Measurements from ENCODE around the gene PGM5.
A peak's percentile ranks its signal among the peaks of the same experiment; 100 is the strongest.
"Not testable (repeated sequence)": the region's sequence is repeated elsewhere in the genome, so short reads cannot be mapped to it uniquely, and the experiment has no call there.

Gene PGM5

GRCh38 chr9:68356380-68357118 is at the start of gene PGM5:
Gene PGM5 (plus strand): TSS chr9:68356611. CDS start chr9:68357128, 517 bp downstream.
- DNase-seq (ENCODE audit: low spot score), result peak; percentile 4

- DNase-seq (ENCODE audit: low spot score), result not testable (repeated sequence)
These were observed 49.3 kb upstream of the PGM5 start for GRCh38 chr9:68307127-68307526.

GRCh38 chr9:68307654-68308053 is 48.8 kb upstream of the PGM5 start:
- DNase-seq (ENCODE audit: low spot score), result not testable (repeated sequence)

- not testable (repeated sequence) for DNase-seq (ENCODE audit: low spot score)
These were observed 45.2 kb upstream of the PGM5 start for GRCh38 chr9:68311208-68311607.

GRCh38 chr9:68318209-68318608 is 38.2 kb upstream of the PGM5 start:
- DNase-seq (ENCODE audit: low spot score), result not testable (repeated sequence)

DNA sequence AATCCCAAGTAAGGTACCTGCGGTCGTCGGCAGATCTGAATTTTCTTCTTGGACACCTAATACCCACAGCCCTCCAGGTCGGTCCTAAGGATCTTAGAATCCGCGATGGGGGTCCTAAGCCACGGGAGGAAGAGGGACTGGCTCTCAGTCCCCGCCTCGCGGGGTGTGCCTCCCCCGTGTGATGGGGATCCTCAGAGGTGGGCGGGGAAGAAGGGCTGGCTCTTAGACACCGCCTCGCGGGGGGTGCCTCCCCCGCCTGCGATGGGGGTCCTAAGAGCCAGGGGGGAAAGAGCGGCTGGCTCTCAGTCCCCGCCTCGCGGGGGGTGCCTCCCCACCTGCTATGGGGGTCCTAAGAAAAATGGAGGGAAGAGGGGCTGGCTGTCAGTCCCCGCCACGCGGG is 32.7 kb upstream of the PGM5 start:
- not testable (repeated sequence) for DNase-seq (ENCODE audit: low spot score)

GRCh38 chr9:68324518-68324917 is 31.9 kb upstream of the PGM5 start:
- DNase-seq (ENCODE audit: low spot score), result not testable (repeated sequence)

- DNase-seq (ENCODE audit: low spot score), result not testable (repeated sequence)
These were observed 27.3 kb upstream of the PGM5 start for GRCh38 chr9:68329106-68329505.

- not testable (repeated sequence) for DNase-seq (ENCODE audit: low spot score)
These were observed 25.8 kb upstream of the PGM5 start for GRCh38 chr9:68330531-68331173.

GRCh38 chr9:68332122-68332521 is 24.3 kb upstream of the PGM5 start:
- not testable (repeated sequence) for DNase-seq (ENCODE audit: low spot score)

DNA sequence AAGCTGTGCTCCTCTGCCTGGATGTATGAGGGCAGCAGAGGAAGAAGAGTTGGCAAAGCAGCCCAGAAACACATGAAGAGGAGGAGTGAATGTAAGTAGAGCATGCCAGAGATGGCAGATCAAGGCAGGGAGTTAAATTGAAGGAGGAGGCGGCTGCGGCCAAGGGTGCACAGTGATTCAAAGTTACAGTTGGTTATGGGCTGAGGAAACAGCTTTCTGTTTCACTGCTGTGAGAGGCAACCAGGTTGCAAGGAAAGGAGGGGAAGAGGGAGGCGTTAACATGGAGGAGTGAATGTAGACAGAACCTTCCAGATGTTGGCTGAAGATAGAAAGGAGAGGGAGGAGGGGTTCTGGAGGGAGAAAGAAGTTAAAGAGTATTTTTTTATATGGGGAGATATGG is 20.5 kb upstream of the PGM5 start:
- DNase-seq (ENCODE audit: low spot score), result not testable (repeated sequence)

DNA sequence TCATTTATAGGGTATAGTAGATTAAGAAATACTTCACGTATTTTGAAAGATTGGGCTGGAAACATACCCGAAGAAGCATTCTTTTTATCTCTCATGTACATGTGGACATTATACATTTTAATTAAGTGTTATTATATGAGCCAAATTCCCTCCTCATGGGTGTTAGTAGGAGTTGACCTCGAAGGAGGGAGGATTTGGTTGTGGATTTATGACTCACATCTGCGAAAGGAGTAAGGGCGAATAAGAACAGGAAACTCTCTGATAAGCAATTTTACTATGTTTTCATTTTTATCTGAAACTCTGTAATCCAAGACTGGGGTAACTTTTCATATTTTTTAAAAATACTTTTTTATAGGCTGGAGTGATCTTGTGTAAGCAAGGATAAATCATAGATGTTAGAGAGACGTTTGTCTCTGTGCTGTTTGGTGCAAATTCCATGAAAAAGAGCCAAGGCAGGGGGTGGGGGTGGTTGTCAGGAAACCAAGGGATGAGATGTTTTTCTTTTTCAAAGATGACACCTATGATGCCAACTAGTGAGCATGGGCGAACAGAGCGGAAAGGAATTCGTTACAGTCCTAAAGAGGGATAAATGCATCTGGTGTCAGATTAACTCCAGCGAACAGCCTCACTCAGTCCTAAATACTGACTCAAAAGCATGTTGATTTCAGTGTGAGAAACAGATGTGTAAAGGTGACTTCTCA is 19.6 kb upstream of the PGM5 start:
- DNase-seq (ENCODE audit: low spot score), result not testable (repeated sequence)

DNA sequence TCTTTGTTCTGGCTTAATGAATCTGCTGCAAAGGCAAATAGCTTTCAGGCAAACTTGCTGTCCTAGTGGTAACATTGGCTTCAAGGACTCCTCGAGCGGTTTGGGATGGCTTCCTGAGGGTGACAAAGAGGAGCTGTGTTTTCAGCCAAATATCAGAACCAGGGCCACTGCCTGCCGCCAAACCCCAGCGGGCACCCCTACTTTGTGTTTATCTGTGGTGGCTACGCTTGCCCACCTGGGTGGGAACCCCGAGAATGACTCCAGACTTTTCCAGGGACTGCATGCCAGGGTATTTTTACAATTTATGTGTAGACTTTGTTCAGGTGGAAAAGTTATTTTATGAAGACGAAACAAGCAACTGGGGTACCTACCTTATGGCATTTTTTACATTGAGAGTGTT is 18.4 kb upstream of the PGM5 start:
- not testable (repeated sequence) for DNase-seq (ENCODE audit: low spot score)

- not testable (repeated sequence) for DNase-seq (ENCODE audit: low spot score)
These were observed 14.0 kb upstream of the PGM5 start for GRCh38 chr9:68342265-68343025.

- not testable (repeated sequence) for DNase-seq (ENCODE audit: low spot score)
These were observed 13.2 kb upstream of the PGM5 start for GRCh38 chr9:68343242-68343641.

- DNase-seq (ENCODE audit: low spot score), result not testable (repeated sequence)
These were observed 12.4 kb upstream of the PGM5 start for GRCh38 chr9:68343992-68344391.

DNA sequence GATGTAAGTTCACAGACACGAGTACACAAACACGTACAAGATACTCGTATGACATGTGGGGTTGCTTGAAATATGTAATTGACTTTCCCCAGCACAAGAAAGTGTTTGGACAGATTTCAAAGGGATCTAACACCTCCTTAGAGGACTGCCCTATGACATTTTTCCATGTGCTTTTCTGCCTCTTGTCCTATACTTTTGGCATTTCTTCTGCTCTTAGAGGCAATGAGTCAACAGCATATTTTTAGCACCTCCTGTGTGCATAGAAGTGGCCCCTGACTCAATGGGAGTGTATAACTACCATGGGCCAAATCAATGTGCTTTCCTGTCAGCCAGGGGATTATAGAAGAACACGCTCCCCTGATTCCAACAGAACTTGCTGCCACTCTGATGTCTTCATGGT is 4.7 kb upstream of the PGM5 start:
- DNase-seq (ENCODE audit: low spot score), result not testable (repeated sequence)

DNA sequence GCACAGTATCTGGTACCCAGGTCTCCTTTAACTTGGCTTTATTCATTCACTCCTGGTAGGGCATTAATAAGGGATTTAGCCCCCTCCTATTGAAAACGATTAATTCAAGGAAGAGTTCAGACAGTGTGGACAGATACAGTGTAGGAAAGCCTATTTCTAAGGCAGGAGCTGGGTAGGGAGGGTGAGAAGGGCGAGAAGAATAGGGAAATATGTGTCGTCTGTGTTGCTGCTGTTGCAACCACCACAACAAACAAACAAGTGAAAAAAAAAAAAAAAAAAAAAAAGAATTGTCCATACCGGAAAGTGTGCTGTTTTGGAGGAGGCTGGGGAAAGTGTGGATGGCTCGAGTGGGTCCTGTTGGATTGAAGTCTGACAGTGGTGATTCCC is 425 bp upstream of the PGM5 start:
- DNase-seq (ENCODE audit: low spot score), result not testable (repeated sequence)

GRCh38 chr9:68357119-68357714 is 806 bp downstream of the PGM5 start:
- DNase-seq (ENCODE audit: low spot score), result not testable (repeated sequence)

DNA sequence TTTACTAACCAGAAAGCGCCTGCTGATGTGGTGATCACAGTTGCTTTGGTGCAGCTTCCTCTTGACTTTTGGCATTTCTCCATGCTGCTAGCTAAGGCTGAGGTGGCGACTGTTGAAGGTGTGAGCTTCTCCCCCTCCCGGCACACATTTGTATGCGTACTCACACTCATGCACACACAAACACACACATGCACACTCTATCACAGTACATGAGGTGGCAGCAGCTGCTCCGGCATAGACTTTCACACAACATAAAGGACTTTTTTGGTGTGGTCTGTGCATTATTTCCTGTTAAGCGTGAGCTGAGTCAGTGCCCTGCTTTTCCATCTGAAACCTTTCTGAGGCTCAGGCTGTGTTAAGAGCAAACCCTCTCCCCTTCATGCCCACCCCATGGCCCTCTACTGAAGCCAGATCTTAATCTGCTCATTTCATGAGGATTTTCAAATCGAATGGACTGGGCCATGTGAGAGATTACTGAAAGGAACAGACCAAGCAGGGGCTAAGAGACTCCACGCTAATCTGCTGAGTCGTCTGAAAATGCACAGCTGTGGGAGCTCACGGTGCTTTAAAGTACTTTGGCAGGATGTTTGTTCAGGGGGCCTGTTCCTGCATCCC is 10.6 kb downstream of the PGM5 start:
- not testable (repeated sequence) for DNase-seq (ENCODE audit: low spot score)

DNA sequence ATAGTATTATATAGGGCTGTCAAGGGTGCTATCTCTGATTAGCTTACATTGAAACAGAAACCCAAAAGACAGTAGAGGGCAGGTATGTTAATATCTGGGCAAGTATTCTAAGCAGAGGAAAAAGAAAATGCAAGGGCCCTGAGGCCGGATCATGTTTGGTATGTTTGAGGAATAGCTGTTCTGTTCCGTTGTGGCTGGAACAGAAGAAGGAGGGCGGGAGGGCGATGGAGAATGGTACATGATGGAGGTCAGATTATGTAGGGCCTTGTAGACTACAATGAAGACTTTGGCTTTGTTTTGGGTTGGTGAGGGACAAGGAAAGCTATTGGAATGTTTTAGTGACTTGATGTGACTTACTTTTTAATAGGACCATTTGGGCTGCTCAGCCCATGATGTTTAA is 19.4 kb downstream of the PGM5 start:
- DNase-seq (ENCODE audit: low spot score), result not testable (repeated sequence)

Measured in kidney tubule cell (primary cell).